Kasumi-1 (cell line): ENCODE measurements around the gene ATOH8.
A peak's percentile ranks its signal among the peaks of the same experiment; 100 is the strongest.
"Not testable (repeated sequence)": the region's sequence is repeated elsewhere in the genome, so short reads cannot be mapped to it uniquely, and the experiment has no call there.

Source experiments
- DNase-seq, 2 experiments: peaks; one replicate each; lab custom pipeline; 2025; lab: John Stamatoyannopoulos, UW

Gene ATOH8

GRCh38 chr2:85753525-85754312 lies at the start of gene ATOH8:
ATOH8 (plus strand) TSS chr2:85753991; CDS start chr2:85754190, 199 bp downstream.
- DNase-seq = peak in 1 of 2 experiments; percentile 41

- DNase-seq = no peak
Observed at GRCh38 chr2:85704038-85704437, 49.8 kb upstream of the ATOH8 start.

GRCh38 chr2:85704800-85705679 lies 48.8 kb upstream of the ATOH8 start:
- no peak for DNase-seq

GRCh38 chr2:85705680-85706039 lies 48.1 kb upstream of the ATOH8 start:
- DNase-seq = no peak

- no peak for DNase-seq
Observed at GRCh38 chr2:85706063-85706462, 47.7 kb upstream of the ATOH8 start.

- peak in 1 of 2 experiments; percentile 14 for DNase-seq
Observed at GRCh38 chr2:85706599-85707296, 47.0 kb upstream of the ATOH8 start.

GRCh38 chr2:85707304-85707703 lies 46.5 kb upstream of the ATOH8 start:
- peak; percentile 82 to 84 for DNase-seq

GRCh38 chr2:85708641-85709040 lies 45.1 kb upstream of the ATOH8 start:
- DNase-seq = no peak

GRCh38 chr2:85709401-85709811 lies 44.4 kb upstream of the ATOH8 start:
- DNase-seq = peak; percentile 17 to 32

- no peak for DNase-seq
Observed at GRCh38 chr2:85710687-85711577, 42.9 kb upstream of the ATOH8 start.

- no peak for DNase-seq
Observed at GRCh38 chr2:85711578-85712060, 42.2 kb upstream of the ATOH8 start.

GRCh38 chr2:85712336-85712735 lies 41.5 kb upstream of the ATOH8 start:
- DNase-seq = peak; percentile 71 to 80

- DNase-seq = no peak
Observed at GRCh38 chr2:85712849-85713612, 40.8 kb upstream of the ATOH8 start.

- no peak for DNase-seq
Observed at GRCh38 chr2:85713836-85714235, 40.0 kb upstream of the ATOH8 start.

GRCh38 chr2:85714421-85714820 lies 39.4 kb upstream of the ATOH8 start:
- not testable (repeated sequence) for DNase-seq

GRCh38 chr2:85714841-85715240 lies 39.0 kb upstream of the ATOH8 start:
- DNase-seq = no peak

- DNase-seq = no peak
Observed at GRCh38 chr2:85716346-85716914, 37.4 kb upstream of the ATOH8 start.

GRCh38 chr2:85717308-85718008 lies 36.3 kb upstream of the ATOH8 start:
- DNase-seq = no peak

- DNase-seq = peak; percentile 49 to 59
Observed at GRCh38 chr2:85718009-85718391, 35.8 kb upstream of the ATOH8 start.
